ENCODE data around the gene GRID1. TPM values are rescaled to one million over a fixed set of nuclear protein-coding genes. Genes with fewer than 3 reads are reported as not detected.

Gene GRID1
- total RNA-seq, 2 donors from 2014 or later = 0.37 to 0.67 TPM

- no peak overlapping the region for H3K27ac ChIP-seq
- no peak for TF ChIP-seq CTCF (IDR thresholded peaks at IDR 0.05)
- H3K4me3 ChIP-seq = no peak overlapping the region
- H3K9me3 ChIP-seq = peaks cover 0 to 9% of the 10 kb centered on the region in 2 donors
- no peaks in the 10 kb centered on the region for H3K36me3 ChIP-seq
- no peak for DNase-seq (ENCODE audit: low spot score)
- H3K4me1 ChIP-seq = peaks cover 0 to 4% of the 10 kb centered on the region in 2 donors
- H3K27me3 ChIP-seq = no peaks in the 10 kb centered on the region
Observed at GRCh38 chr10:86266446-86267242, 100.0 kb downstream of the GRID1 start.

GRCh38 chr10:86265895-86266259 is 100.7 kb downstream of the GRID1 start:
- TF ChIP-seq CTCF (IDR thresholded peaks at IDR 0.05) = no peak
- Histone ChIP-seq H3K4me1 (peaks cover 0 to 4% of the 10 kb centered on the region in 2 donors), H3K27ac (no peak overlapping the region), H3K27me3 (no peaks in the 10 kb centered on the region), H3K36me3 (no peaks in the 10 kb centered on the region), H3K4me3 (no peak overlapping the region), H3K9me3 (peaks cover 0 to 2% of the 10 kb centered on the region in 2 donors)
- no peak for DNase-seq (ENCODE audit: low spot score)

- Histone ChIP-seq H3K4me1 (peaks cover 0 to 4% of the 10 kb centered on the region in 2 donors), H3K36me3 (no peaks in the 10 kb centered on the region), H3K27me3 (no peaks in the 10 kb centered on the region), H3K9me3 (no peaks in the 10 kb centered on the region), H3K27ac (no peak overlapping the region), H3K4me3 (no peak overlapping the region)
- no peak for DNase-seq (ENCODE audit: low spot score)
- TF ChIP-seq CTCF (IDR thresholded peaks at IDR 0.05) = no peak
Observed at GRCh38 chr10:86265236-86265894, 101.2 kb downstream of the GRID1 start.

GRCh38 chr10:86264481-86265231 is 101.9 kb downstream of the GRID1 start:
- H3K27me3 ChIP-seq = no peaks in the 10 kb centered on the region
- H3K36me3 ChIP-seq = no peaks in the 10 kb centered on the region
- no peak for TF ChIP-seq CTCF (IDR thresholded peaks at IDR 0.05)
- DNase-seq (ENCODE audit: low spot score) = no peak
- no peaks in the 10 kb centered on the region for H3K9me3 ChIP-seq
- no peak overlapping the region for H3K27ac ChIP-seq
- no peak overlapping the region for H3K4me3 ChIP-seq
- peaks cover 0 to 4% of the 10 kb centered on the region in 2 donors for H3K4me1 ChIP-seq

GRCh38 chr10:86263907-86264306 is 102.7 kb downstream of the GRID1 start:
- no peak for DNase-seq (ENCODE audit: low spot score)
- Histone ChIP-seq H3K36me3 (no peaks in the 10 kb centered on the region), H3K4me1 (peaks cover 0 to 4% of the 10 kb centered on the region in 2 donors), H3K9me3 (no peaks in the 10 kb centered on the region), H3K27me3 (no peaks in the 10 kb centered on the region), H3K4me3 (no peak overlapping the region), H3K27ac (no peak overlapping the region)
- TF ChIP-seq CTCF (IDR thresholded peaks at IDR 0.05) = no peak
